Uterus (tissue), 2 donors: ENCODE data around the gene PCLO.

Experiments
- POLR2A ChIP-seq, 2 donors: fragments of 450-650 bp; IDR thresholded peaks; one replicate each; pipeline ENCODE4 v1.6.1; 2016; ENCODE audit warnings: antibody characterized with exemption in 2 of 2, mild to moderate bottlenecking in 1 of 2, moderate library complexity in 1 of 2
- TF ChIP-seq, protein P1 (sequence below), 4 experiments: fragments of 200-600 bp in 2 of 4; fragments of 450-650 bp in 2 of 4; sonication (generic) in 2 of 4; IDR thresholded peaks; one replicate each; pipeline ENCODE4 v1.5.1; 2016 to 2019; ENCODE audit warnings: antibody characterized with exemption in 4 of 4, mild to moderate bottlenecking in 2 of 4, moderate library complexity in 1 of 4

DNA sequence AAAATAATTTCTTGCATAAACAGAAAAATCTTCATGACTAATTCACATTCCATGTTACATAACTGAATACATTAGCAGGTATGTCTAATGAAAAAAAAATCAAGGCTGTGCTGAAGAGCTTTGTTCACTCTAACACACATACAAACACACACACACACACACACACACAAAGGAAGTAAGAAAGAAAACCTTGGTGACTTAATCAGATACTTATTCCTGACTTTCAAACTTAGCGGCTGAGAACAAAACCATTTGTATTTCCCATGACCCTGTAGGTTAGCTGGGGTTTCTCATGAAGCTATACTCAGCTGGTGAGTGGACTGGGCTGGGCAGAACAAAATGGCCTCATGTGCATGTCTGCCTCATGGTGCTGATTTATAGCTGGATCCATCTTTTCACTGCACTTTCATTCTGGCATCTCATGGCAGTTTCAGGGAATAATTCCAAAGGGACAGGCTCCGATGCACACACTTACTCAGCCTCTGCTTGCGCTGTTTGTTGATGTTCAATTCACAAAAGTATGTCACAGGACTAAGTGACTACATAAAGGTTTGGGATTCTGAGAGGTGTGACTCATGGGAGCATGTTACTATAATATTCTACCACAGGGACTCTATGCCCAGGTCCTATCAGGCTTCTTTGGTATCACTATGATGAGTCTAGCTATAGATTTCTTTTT is 161.2 kb downstream of the PCLO start:
- TF ChIP-seq, protein P1, sequence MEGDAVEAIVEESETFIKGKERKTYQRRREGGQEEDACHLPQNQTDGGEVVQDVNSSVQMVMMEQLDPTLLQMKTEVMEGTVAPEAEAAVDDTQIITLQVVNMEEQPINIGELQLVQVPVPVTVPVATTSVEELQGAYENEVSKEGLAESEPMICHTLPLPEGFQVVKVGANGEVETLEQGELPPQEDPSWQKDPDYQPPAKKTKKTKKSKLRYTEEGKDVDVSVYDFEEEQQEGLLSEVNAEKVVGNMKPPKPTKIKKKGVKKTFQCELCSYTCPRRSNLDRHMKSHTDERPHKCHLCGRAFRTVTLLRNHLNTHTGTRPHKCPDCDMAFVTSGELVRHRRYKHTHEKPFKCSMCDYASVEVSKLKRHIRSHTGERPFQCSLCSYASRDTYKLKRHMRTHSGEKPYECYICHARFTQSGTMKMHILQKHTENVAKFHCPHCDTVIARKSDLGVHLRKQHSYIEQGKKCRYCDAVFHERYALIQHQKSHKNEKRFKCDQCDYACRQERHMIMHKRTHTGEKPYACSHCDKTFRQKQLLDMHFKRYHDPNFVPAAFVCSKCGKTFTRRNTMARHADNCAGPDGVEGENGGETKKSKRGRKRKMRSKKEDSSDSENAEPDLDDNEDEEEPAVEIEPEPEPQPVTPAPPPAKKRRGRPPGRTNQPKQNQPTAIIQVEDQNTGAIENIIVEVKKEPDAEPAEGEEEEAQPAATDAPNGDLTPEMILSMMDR (IDR thresholded peaks at IDR 0.05) = no peak
- TF ChIP-seq POLR2A (IDR thresholded peaks at IDR 0.05) = no peak
